Effector CD4-positive, alpha-beta T cell (primary cell): ENCODE data around the gene KIF27.

Experiments used
- DNase-seq: peaks from one replicate; pipeline ENCODE4 v3.0.0-alpha.2; 2020

The KIF27 gene

DNA sequence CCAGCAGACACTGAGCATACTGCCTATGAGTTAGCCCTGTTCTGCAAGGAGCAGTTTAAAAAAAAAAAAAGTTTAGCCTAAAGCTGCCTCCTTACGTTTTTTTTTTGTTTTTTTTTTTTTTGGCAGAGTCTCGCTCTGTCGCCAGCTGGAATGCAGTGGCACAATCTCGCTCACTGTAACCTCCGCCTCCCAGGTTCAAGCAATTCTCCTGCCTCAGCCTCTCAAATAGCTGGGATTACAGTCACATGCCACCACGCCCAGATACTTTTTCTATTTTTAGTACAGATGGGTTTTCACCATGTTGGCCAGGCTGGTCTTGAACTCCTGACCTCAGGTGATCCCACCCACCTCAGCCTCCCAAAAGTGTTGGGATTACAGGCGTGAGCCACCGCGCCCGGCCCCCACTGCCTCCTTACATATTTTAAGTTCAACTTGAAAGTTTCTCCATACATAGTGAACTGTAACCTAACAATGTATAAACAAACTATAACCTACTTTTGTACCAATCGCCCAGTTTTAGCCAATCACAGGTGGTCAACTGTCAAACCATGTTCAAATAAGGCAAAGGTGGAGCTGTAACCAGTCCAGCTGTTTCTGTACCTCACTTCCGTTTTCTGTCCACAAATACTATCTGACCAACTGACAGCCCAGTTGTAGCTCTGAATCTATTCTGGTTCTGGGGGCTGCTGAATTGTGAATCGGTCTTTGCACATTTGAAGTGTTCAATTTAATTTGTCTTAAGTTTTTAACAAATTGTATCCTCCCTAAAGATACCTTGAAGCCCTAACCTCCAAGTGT, 120.8 kb downstream of the KIF27 start:
- no peak for DNase-seq

DNA sequence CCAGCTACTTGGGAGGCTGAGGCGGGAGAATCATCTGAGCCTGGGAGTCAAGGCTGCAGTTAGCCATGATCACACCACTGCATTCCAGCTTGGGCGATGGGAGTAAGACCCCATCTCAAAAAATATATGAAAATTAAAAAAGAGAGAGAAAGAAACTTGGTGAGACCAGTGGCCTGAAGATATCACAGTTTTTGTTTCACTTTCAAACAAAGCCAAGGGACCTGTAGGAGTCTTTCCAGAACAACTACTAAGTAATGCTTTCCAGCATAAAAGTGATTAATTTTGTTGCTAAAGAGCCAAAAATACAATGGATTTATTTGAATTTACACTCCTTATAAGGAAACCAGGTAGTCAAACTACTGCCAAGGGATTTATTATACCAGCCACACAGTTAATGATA, 127.2 kb downstream of the KIF27 start:
- no peak for DNase-seq

DNA sequence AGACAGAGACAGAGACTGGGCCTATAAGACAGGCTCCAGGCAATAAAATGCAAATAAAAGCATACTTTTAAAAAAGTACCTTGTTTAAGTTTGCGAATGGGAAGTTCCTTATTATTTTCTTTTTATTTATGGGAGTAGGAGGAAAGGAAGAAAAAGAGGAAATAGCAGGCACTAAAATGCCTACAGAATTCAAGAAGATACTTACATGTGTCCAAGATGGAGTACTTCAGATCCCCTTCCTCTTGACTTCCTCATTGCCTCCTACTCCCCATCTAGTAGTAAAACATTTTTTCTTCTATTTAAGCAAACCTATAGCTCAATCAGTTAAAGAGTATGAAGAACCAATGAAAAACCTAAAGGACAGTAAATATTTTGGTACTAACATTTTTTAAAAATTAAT, 128.5 kb downstream of the KIF27 start:
- no peak for DNase-seq
